ENCODE measurements around the gene UPK3BL1.
"Not testable (repeated sequence)": the region's sequence is repeated elsewhere in the genome, so short reads cannot be mapped to it uniquely, and the experiment has no call there.

Gene UPK3BL1

GRCh38 chr7:102642691-102643090, at the start of gene UPK3BL1:
UPK3BL1 (minus strand) TSS chr7:102642791; CDS start chr7:102642741, 50 bp downstream.
- in situ Hi-C loops (cut with HindIII; ENCODE audit: low pct_ligation_motif_present, low pct_unique_long_range_greater_than_20kb, low sequenced_read_pairs); DNase-seq: not testable (repeated sequence)

- in situ Hi-C loops (cut with HindIII; ENCODE audit: low pct_ligation_motif_present, low pct_unique_long_range_greater_than_20kb, low sequenced_read_pairs); DNase-seq: not testable (repeated sequence)
Measured at GRCh38 chr7:102690602-102691001, 48.0 kb upstream of the UPK3BL1 start.

DNA sequence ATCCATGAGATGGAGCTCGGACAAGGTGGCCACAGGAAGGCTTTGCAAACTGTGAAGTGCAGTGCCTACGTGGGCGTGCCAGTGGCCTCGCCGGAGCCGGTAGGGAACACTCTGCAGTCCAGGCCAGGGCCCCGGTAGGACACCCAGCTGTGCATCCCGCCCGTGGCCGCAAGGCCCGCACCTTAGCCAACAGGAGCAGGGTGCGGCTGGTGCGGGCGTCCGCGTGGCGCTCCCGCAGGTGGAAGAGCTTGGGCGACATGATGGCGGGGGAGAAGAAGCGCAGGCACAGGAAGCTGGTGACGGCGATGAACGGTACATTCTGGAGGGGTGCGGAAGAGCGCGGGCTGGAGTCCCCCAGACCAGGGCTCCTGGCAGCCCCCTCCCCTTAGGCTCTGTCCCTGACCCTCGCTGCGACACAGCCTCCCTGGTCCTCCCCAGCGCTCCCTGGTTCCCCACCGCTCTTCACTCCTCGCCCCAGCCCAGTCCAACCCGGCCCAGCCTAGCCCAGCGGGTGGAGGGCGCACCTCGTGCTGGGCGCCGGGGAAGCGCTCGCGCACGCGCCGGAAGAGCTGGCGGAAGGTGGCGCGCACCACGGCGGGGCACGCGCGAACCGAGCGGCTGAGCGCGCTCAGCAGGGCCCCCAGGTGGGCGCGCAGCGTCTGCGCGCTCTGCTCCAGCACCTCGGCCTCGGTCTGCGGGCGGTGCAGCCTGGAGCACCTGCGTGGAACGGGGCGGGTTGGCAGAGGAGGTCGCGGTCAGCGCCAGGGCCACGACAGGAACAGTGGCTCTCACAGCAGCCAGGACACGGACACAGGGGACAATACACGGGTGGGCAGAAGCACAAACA, 47.1 kb upstream of the UPK3BL1 start:
- in situ Hi-C loops (cut with HindIII; ENCODE audit: low pct_ligation_motif_present, low pct_unique_long_range_greater_than_20kb, low sequenced_read_pairs); DNase-seq: not testable (repeated sequence)

DNA sequence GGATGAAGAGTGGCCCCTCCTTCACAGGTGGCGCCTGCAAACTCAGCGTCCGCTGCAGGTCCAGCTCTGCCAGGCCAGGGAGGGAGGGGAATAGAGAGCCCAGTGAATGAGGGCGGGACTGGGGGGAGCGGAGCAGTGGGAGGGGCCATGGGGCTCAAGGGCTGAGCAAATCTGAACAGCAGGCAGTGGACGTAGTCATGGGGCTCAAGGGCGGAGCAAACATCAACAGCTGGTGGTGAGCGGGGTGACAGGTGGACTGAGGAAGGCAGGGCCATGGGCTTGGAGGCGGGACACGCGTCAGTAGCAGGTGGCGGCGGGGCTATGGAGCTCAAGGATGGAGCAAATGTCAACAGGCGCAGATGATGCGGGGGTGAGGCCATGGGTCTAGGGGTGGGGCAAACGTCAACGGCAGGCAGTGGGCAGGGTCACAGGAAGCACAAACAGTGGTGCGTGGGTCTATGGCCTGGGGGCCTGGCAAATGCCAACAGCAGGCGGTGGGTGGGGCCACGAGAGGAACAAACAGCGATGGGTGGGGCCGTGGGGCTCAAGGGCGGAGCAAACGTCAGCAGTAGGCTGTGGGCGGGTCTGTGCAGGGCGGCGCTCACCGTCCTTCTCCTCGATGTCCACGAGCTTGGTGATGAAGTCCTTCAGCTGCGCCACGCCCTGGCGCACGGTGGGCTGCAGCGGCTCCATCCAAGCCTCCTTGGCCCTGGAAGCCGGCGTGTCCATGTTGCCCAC, 45.9 kb upstream of the UPK3BL1 start:
- DNase-seq; in situ Hi-C loops (cut with HindIII; ENCODE audit: low pct_ligation_motif_present, low pct_unique_long_range_greater_than_20kb, low sequenced_read_pairs): not testable (repeated sequence)

DNA sequence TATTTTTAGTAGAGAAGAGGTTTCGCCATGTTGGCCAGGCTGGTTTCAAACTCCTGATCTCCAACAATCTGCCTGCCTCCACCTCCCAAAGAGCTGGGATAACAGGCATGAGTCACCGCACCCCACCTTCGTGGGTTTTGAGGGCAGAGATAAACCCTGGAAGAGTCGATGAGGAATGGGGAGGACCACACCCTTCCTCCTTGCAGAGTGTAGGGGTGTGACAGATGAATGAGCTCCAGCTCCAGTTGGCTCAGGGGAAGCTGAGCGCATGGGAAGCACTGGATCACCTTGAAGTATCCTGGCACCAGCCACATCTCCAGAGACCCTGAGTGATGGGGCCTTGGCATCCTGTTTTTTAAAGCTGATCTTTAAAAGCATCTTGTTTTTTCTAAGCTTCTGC, 40.0 kb upstream of the UPK3BL1 start:
- DNase-seq; in situ Hi-C loops (cut with HindIII; ENCODE audit: low pct_ligation_motif_present, low pct_unique_long_range_greater_than_20kb, low sequenced_read_pairs): not testable (repeated sequence)

GRCh38 chr7:102680780-102681179, 38.2 kb upstream of the UPK3BL1 start:
- DNase-seq; in situ Hi-C loops (cut with HindIII; ENCODE audit: low pct_ligation_motif_present, low pct_unique_long_range_greater_than_20kb, low sequenced_read_pairs): not testable (repeated sequence)

DNA sequence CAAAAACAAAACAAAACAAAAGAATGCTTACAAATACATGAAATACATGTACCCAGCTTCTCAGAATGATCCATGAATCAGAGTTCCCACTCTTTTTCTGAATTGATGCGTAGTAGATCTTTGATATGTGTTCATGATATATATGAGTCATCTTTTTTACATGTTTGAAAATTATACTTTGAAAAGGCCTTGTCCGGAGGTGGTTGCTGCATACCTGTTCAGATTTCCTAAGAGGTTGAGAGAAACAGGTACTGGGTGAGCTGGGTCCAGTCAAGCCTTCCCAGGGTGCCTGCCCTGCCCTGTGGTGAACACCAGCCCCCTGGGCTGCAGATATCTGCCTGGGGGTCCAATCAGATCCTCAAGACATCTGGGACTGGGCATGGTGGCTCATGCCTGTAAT, 33.0 kb upstream of the UPK3BL1 start:
- DNase-seq, result not testable (repeated sequence)

DNA sequence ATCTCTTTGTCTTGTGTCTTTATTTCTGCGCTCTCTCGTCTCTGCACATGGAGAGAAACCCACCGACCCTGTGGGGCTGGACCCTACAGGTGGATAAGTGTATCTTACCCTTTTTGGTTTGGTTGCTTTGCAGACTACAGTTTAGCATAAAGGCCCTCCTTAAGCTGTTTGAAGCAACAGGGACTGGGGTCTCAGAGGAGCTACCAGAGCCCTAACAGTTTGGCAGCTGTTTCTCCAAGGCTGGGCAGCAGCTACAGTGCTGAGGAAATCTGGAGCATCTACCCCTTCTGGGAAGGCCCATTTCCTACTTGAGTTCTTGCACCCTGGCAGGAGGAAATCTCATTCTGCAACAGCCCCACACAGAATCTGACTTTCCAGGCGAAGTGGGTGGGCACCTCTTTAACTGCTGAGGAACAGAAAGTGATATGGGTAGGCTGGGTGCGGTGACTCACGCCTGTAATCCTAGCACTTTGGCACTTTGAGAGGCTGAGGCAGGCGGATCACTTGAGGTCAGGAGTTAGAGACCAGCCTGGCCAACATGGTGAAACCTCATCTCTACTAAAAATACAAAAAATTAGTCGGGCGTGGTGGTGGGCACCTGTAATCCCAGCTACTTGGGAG, 31.0 kb upstream of the UPK3BL1 start:
- in situ Hi-C loops (cut with HindIII; ENCODE audit: low pct_ligation_motif_present, low pct_unique_long_range_greater_than_20kb, low sequenced_read_pairs); DNase-seq: not testable (repeated sequence)

More for the DNA sequence above, 33.0 kb upstream of the UPK3BL1 start:
- in situ Hi-C loops (cut with HindIII; ENCODE audit: low pct_ligation_motif_present, low pct_unique_long_range_greater_than_20kb, low sequenced_read_pairs), result not testable (repeated sequence)

- in situ Hi-C loops (cut with HindIII; ENCODE audit: low pct_ligation_motif_present, low pct_unique_long_range_greater_than_20kb, low sequenced_read_pairs); DNase-seq: not testable (repeated sequence)
Measured at GRCh38 chr7:102671956-102672307, 29.3 kb upstream of the UPK3BL1 start.

GRCh38 chr7:102671166-102671955, 28.8 kb upstream of the UPK3BL1 start, which contains the start of gene POLR2J2:
POLR2J2 (minus strand) TSS chr7:102671663; CDS start chr7:102671601, 62 bp downstream.
- peak; percentile 89 for DNase-seq
- in situ Hi-C loops (cut with HindIII; ENCODE audit: low pct_ligation_motif_present, low pct_unique_long_range_greater_than_20kb, low sequenced_read_pairs), result not testable (repeated sequence)

- in situ Hi-C loops (cut with HindIII; ENCODE audit: low pct_ligation_motif_present, low pct_unique_long_range_greater_than_20kb, low sequenced_read_pairs), result not testable (repeated sequence)
Measured at GRCh38 chr7:102667523-102667922, 24.9 kb upstream of the UPK3BL1 start.

DNA sequence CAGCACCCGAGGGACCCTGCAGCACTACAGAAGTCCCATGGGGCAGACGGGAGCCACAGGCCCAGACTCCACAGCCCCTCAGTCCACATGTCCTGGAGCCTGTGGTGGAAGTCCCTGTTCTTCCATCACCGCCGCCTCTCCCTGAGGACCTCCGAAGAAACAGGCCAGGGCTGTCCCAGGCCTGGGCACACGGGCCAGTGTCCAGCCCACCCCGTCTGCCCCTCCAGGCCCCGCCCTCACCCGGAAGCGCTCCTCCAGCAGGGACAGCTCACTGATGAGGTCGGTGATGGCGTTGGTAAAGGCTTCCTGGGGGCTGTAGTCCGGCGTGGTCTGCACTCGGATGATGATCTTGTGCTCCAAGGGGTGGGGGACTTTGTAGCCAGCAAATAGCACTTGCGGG, 24.3 kb upstream of the UPK3BL1 start:
- in situ Hi-C loops (cut with HindIII; ENCODE audit: low pct_ligation_motif_present, low pct_unique_long_range_greater_than_20kb, low sequenced_read_pairs); DNase-seq: not testable (repeated sequence)

More at GRCh38 chr7:102667523-102667922, 24.9 kb upstream of the UPK3BL1 start:
- not testable (repeated sequence) for DNase-seq

GRCh38 chr7:102664765-102665164, 22.2 kb upstream of the UPK3BL1 start:
- in situ Hi-C loops (cut with HindIII; ENCODE audit: low pct_ligation_motif_present, low pct_unique_long_range_greater_than_20kb, low sequenced_read_pairs); DNase-seq: not testable (repeated sequence)

GRCh38 chr7:102649924-102650323, 7.3 kb upstream of the UPK3BL1 start, which contains the start of gene SPDYE2B:
SPDYE2B (plus strand) TSS chr7:102650319; CDS start chr7:102652349, 2,030 bp downstream.
- DNase-seq; in situ Hi-C loops (cut with HindIII; ENCODE audit: low pct_ligation_motif_present, low pct_unique_long_range_greater_than_20kb, low sequenced_read_pairs): not testable (repeated sequence)

- DNase-seq; in situ Hi-C loops (cut with HindIII; ENCODE audit: low pct_ligation_motif_present, low pct_unique_long_range_greater_than_20kb, low sequenced_read_pairs): not testable (repeated sequence)
Measured at GRCh38 chr7:102647813-102648212, 5.2 kb upstream of the UPK3BL1 start.

GRCh38 chr7:102643404-102643803, 813 bp upstream of the UPK3BL1 start:
- in situ Hi-C loops (cut with HindIII; ENCODE audit: low pct_ligation_motif_present, low pct_unique_long_range_greater_than_20kb, low sequenced_read_pairs), result not testable (repeated sequence)

DNA sequence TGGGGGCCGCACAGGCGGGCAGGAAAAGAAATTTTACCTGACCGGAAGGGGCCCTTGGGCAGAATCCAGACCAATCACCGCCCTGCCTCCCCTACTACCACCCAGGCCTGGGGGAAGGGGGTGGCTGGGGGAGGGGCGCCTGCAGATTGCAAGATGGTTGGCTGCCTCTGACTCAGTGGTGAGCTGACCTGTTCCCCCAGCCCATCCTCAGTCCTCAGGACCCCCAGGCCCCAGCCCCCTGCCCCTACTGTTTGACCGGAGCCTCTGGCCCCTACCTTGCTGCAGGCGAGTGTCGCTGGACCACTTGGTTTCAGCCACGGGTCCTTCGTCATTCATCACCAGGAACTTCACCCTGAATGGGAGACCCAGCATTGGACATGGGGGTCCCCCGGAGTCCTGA, 3.7 kb downstream of the UPK3BL1 start:
- not testable (repeated sequence) for DNase-seq

More at GRCh38 chr7:102643404-102643803, 813 bp upstream of the UPK3BL1 start:
- not testable (repeated sequence) for DNase-seq

GRCh38 chr7:102636956-102637355, 5.6 kb downstream of the UPK3BL1 start:
- DNase-seq; in situ Hi-C loops (cut with HindIII; ENCODE audit: low pct_ligation_motif_present, low pct_unique_long_range_greater_than_20kb, low sequenced_read_pairs): not testable (repeated sequence)

More for the DNA sequence above, 3.7 kb downstream of the UPK3BL1 start:
- in situ Hi-C loops (cut with HindIII; ENCODE audit: low pct_ligation_motif_present, low pct_unique_long_range_greater_than_20kb, low sequenced_read_pairs), result not testable (repeated sequence)

Measured in ACHN (cell line).